WERI-Rb-1 (cell line): Measurements from ENCODE around the gene KCNK3.
A peak's percentile ranks its signal among the peaks of the same experiment; 100 is the strongest.

ENCODE experiments used
- DNase-seq: peaks from one replicate; pipeline ENCODE4 v3.0.0-alpha.2; 2020
- H3K27ac ChIP-seq: fragments of 250-450 bp; sonication (Bioruptor Pico); 2 replicates; pipeline ENCODE4 v1.5.1; 2020; ENCODE audit warnings: mild to moderate bottlenecking, moderate library complexity
- H3K27me3 ChIP-seq: fragments of 250-450 bp; sonication (Bioruptor Pico); 2 replicates; pipeline ENCODE4 v1.5.1; 2021; ENCODE audit warnings: mild to moderate bottlenecking, low read depth, moderate library complexity; ENCODE audit not compliant: insufficient read depth, severe bottlenecking
- H3K36me3 ChIP-seq: fragments of 250-450 bp; sonication (Bioruptor Pico); 2 replicates; pipeline ENCODE4 v1.5.1; 2020; ENCODE audit warnings: mild to moderate bottlenecking, moderate library complexity
- H3K4me3 ChIP-seq: 2 replicates; pipeline ENCODE4 v1.5.1; 2011; ENCODE audit warnings: low read depth, mild to moderate bottlenecking, control low read depth, low read length
- H3K9me3 ChIP-seq: fragments of 250-450 bp; sonication (Bioruptor Pico); 2 replicates; pipeline ENCODE4 v1.5.1; 2021; ENCODE audit warnings: mild to moderate bottlenecking, moderate library complexity; ENCODE audit not compliant: severe bottlenecking
- TF ChIP-seq, protein P1 (sequence below): IDR thresholded peaks from 2 replicates; pipeline ENCODE4 v1.5.1; 2011; ENCODE audit warnings: low read depth, mild to moderate bottlenecking, control low read depth, inconsistent platforms, low read length

KCNK3 gene

GRCh38 chr2:26738481-26738880 is 46.0 kb downstream of the KCNK3 start:
- Histone ChIP-seq H3K27ac (peak overlapping the region; percentile 93), H3K36me3 (no peaks in the 10 kb centered on the region), H3K27me3 (no peaks in the 10 kb centered on the region), H3K9me3 (no peaks in the 10 kb centered on the region), H3K4me3 (no peak overlapping the region)
- TF ChIP-seq, protein P1, sequence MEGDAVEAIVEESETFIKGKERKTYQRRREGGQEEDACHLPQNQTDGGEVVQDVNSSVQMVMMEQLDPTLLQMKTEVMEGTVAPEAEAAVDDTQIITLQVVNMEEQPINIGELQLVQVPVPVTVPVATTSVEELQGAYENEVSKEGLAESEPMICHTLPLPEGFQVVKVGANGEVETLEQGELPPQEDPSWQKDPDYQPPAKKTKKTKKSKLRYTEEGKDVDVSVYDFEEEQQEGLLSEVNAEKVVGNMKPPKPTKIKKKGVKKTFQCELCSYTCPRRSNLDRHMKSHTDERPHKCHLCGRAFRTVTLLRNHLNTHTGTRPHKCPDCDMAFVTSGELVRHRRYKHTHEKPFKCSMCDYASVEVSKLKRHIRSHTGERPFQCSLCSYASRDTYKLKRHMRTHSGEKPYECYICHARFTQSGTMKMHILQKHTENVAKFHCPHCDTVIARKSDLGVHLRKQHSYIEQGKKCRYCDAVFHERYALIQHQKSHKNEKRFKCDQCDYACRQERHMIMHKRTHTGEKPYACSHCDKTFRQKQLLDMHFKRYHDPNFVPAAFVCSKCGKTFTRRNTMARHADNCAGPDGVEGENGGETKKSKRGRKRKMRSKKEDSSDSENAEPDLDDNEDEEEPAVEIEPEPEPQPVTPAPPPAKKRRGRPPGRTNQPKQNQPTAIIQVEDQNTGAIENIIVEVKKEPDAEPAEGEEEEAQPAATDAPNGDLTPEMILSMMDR = no peak
- DNase-seq = peak; percentile 95

DNA sequence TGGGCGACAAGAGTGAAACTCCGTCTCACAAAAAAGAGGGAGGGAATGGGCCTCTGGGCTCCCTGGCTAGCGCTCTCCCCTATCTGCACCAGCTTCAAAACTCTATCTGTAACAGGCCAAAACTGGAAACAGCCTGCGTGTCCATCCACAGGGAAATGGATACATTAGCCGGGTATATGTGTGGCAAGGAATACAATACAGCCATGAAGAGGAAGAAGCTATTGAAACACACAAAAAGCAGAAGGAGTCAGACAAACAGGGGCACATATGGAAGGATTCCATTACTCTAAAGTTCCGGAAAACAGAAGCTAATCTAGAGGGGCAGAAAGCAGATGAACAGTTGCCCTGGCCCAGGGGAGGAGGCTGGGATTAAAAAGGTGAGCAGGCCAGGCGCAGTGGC is 47.0 kb downstream of the KCNK3 start:
- H3K27ac ChIP-seq = peak overlapping the region; percentile 93
- no peaks in the 10 kb centered on the region for H3K27me3 ChIP-seq
- no peak overlapping the region for H3K4me3 ChIP-seq
- DNase-seq = no peak
- TF ChIP-seq, protein P1 = no peak
- no peaks in the 10 kb centered on the region for H3K36me3 ChIP-seq
- no peaks in the 10 kb centered on the region for H3K9me3 ChIP-seq

- Histone ChIP-seq H3K4me3 (no peak overlapping the region), H3K27ac (peak overlapping the region; percentile 93), H3K27me3 (no peaks in the 10 kb centered on the region), H3K36me3 (no peaks in the 10 kb centered on the region), H3K9me3 (no peaks in the 10 kb centered on the region)
- TF ChIP-seq, protein P1 = no peak
- no peak for DNase-seq
Measured at GRCh38 chr2:26740346-26740745, 47.8 kb downstream of the KCNK3 start.

GRCh38 chr2:26740890-26741302 is 48.4 kb downstream of the KCNK3 start:
- Histone ChIP-seq H3K27me3 (no peaks in the 10 kb centered on the region), H3K9me3 (no peaks in the 10 kb centered on the region), H3K27ac (peak overlapping the region; percentile 93), H3K4me3 (no peak overlapping the region), H3K36me3 (no peaks in the 10 kb centered on the region)
- peak; percentile 94 for DNase-seq
- TF ChIP-seq, protein P1 = peak; percentile 87

- Histone ChIP-seq H3K4me3 (no peak overlapping the region), H3K27me3 (no peaks in the 10 kb centered on the region), H3K36me3 (no peaks in the 10 kb centered on the region), H3K9me3 (no peaks in the 10 kb centered on the region), H3K27ac (no peak overlapping the region)
- DNase-seq = no peak
- TF ChIP-seq, protein P1 = no peak
Measured at GRCh38 chr2:26742048-26742770, 49.7 kb downstream of the KCNK3 start.

DNA sequence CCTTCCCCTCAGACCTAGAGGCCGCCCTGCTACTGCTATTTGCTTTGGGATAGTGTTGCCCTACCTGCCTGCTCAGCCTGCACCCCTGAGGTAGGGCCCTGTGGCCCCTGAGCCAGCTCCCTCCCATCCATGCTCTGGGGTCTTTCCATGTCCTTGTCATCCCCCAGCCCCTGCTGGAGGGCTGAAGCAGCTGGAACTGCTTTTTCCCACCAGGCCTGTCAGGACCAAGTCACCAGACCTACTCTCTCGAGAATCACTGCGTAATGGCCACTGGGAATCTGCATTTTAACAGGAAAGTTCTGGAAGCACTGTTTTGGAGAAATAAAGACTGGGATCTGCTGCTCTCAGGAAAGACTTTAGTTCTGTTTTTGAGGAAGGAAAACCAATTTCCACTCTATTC is 51.3 kb downstream of the KCNK3 start:
- H3K4me3 ChIP-seq = no peak overlapping the region
- H3K27ac ChIP-seq = no peak overlapping the region
- no peaks in the 10 kb centered on the region for H3K27me3 ChIP-seq
- H3K9me3 ChIP-seq = no peaks in the 10 kb centered on the region
- H3K36me3 ChIP-seq = no peaks in the 10 kb centered on the region
- TF ChIP-seq, protein P1 = no peak
- no peak for DNase-seq
